CD4-positive, alpha-beta T cell treated with Interleukin-17A for 1 hour (primary cell): Measurements from ENCODE around the gene CES5A.
"Not testable (repeated sequence)": the region's sequence is repeated elsewhere in the genome, so short reads cannot be mapped to it uniquely, and the experiment has no call there.

Source experiments
- DNase-seq: peaks from one replicate; pipeline ENCODE4 v3.0.0-alpha.2; 2020

The CES5A gene

GRCh38 chr16:55875273-55875672 is at the start of gene CES5A:
TSS of gene CES5A (minus strand) at chr16:55875373. CDS start at chr16:55875221, 152 bp downstream.
- no peak for DNase-seq

- DNase-seq, result no peak
These were observed 47.5 kb upstream of the CES5A start for GRCh38 chr16:55922662-55923061.

GRCh38 chr16:55917373-55918160 is 42.4 kb upstream of the CES5A start:
- no peak for DNase-seq

- DNase-seq, result no peak
These were observed 40.1 kb upstream of the CES5A start for GRCh38 chr16:55915096-55915827.

GRCh38 chr16:55914383-55914782 is 39.2 kb upstream of the CES5A start:
- no peak for DNase-seq

GRCh38 chr16:55913716-55914115 is 38.5 kb upstream of the CES5A start:
- no peak for DNase-seq

GRCh38 chr16:55913121-55913520 is 37.9 kb upstream of the CES5A start:
- not testable (repeated sequence) for DNase-seq

GRCh38 chr16:55912022-55912421 is 36.8 kb upstream of the CES5A start:
- DNase-seq, result no peak

- DNase-seq, result no peak
These were observed 36.4 kb upstream of the CES5A start for GRCh38 chr16:55911616-55912015.

GRCh38 chr16:55909876-55910275 is 34.7 kb upstream of the CES5A start:
- no peak for DNase-seq

GRCh38 chr16:55908641-55909040 is 33.5 kb upstream of the CES5A start:
- DNase-seq, result no peak

GRCh38 chr16:55907661-55908060 is 32.5 kb upstream of the CES5A start:
- no peak for DNase-seq

GRCh38 chr16:55906123-55906522 is 30.9 kb upstream of the CES5A start:
- DNase-seq, result no peak

- DNase-seq, result no peak
These were observed 30.5 kb upstream of the CES5A start for GRCh38 chr16:55905651-55906050.

GRCh38 chr16:55901566-55902217 is 26.5 kb upstream of the CES5A start:
- no peak for DNase-seq

- no peak for DNase-seq
These were observed 25.6 kb upstream of the CES5A start for GRCh38 chr16:55900616-55901393.

- no peak for DNase-seq
These were observed 24.7 kb upstream of the CES5A start for GRCh38 chr16:55899857-55900256.

- DNase-seq, result no peak
These were observed 23.4 kb upstream of the CES5A start for GRCh38 chr16:55898592-55898991.

- DNase-seq, result no peak
These were observed 17.6 kb upstream of the CES5A start for GRCh38 chr16:55892821-55893220.

GRCh38 chr16:55889518-55889917 is 14.3 kb upstream of the CES5A start:
- no peak for DNase-seq

GRCh38 chr16:55888546-55888945 is 13.4 kb upstream of the CES5A start:
- DNase-seq, result no peak

- DNase-seq, result no peak
These were observed 1.7 kb upstream of the CES5A start for GRCh38 chr16:55876854-55877253.

- no peak for DNase-seq
These were observed 2.1 kb downstream of the CES5A start for GRCh38 chr16:55873122-55873521.
